IMR-90 (cell line): ENCODE results near the gene SCNN1B. TPM values are rescaled to one million over a fixed set of nuclear protein-coding genes. Genes with fewer than 3 reads are reported as not detected.

Source experiments
- ATAC-seq: fragments of 200-7000 bp; cut with Tn5 transposase; 2 replicates; pipeline ENCODE4 v1.9.1; 2020; ENCODE audit warnings: low read depth, mild to moderate bottlenecking, moderate library complexity
- BruUV-seq: library from RNA; stranded (reverse); fragments of 400-500 nt; replicated peaks from 2 replicates; lab custom pipeline; 2021; lab: Mats Ljungman, UMichigan
- CTCF ChIA-PET: fragments of 300-600 bp; formaldehyde crosslinking; extraction: SDS; loops from one replicate; lab custom pipeline; 2021; ENCODE audit warnings: antibody characterized with exemption; lab: Yijun Ruan, JAX
- POLR2A ChIA-PET: fragments of 300-600 bp; sonication (Branson Sonifier 250); formaldehyde crosslinking; loops from one replicate; lab custom pipeline; 2022; ENCODE audit warnings: antibody characterized with exemption; ENCODE audit not compliant: unreplicated experiment; lab: Charles Lee
- DNase-seq: peaks from one replicate; pipeline ENCODE4 v3.0.0; 2013
- H2AFZ ChIP-seq: replicated peaks from 2 replicates; pipeline ENCODE3; 2013; ENCODE audit warnings: low read length, mild to moderate bottlenecking; ENCODE audit not compliant: poor library complexity
- H2AK5ac ChIP-seq: 2 replicates; pipeline ENCODE4 v1.6.1; 2013; ENCODE audit warnings: low read depth, low read length, inconsistent platforms
- H2AK9ac ChIP-seq: replicated peaks from 2 replicates; pipeline ENCODE3; 2013; ENCODE audit warnings: mild to moderate bottlenecking, low read depth, low read length, moderate library complexity; ENCODE audit not compliant: poor library complexity
- H2BK120ac ChIP-seq: 2 replicates; pipeline ENCODE4 v1.6.1; 2013; ENCODE audit warnings: low read depth, low read length, inconsistent platforms
- H2BK15ac ChIP-seq: 3 replicates; pipeline ENCODE4 v1.6.1; 2013; ENCODE audit warnings: low read depth, low read length, inconsistent platforms
- H2BK20ac ChIP-seq: 2 replicates; pipeline ENCODE4 v1.6.1; 2013; ENCODE audit warnings: low read depth, mild to moderate bottlenecking, inconsistent platforms, low read length, moderate library complexity
- H2BK5ac ChIP-seq: 2 replicates; pipeline ENCODE4 v1.6.1; 2013; ENCODE audit warnings: mild to moderate bottlenecking, low read depth, low read length, inconsistent platforms; ENCODE audit not compliant: poor library complexity, severe bottlenecking
- H3K14ac ChIP-seq: replicated peaks from 2 replicates; pipeline ENCODE4 v1.6.1; 2013; ENCODE audit warnings: low read depth, low read length, inconsistent platforms
- H3K18ac ChIP-seq: 2 replicates; pipeline ENCODE4 v1.6.1; 2013; ENCODE audit warnings: low read depth, low read length, control low read depth
- H3K23ac ChIP-seq: 2 replicates; pipeline ENCODE4 v1.6.1; 2013; ENCODE audit warnings: low read depth, low read length, inconsistent platforms
- H3K27ac ChIP-seq: 2 replicates; pipeline ENCODE4 v1.5.1; 2013; ENCODE audit warnings: mild to moderate bottlenecking, control low read depth, low read length; ENCODE audit not compliant: insufficient read depth
- H3K27me3 ChIP-seq: 2 replicates; pipeline ENCODE4 v1.6.1; 2013; ENCODE audit warnings: low read length; ENCODE audit not compliant: control insufficient read depth, insufficient read depth
- H3K36me3 ChIP-seq: 2 replicates; pipeline ENCODE4 v1.6.1; 2013; ENCODE audit warnings: low read length, mixed read lengths; ENCODE audit not compliant: control insufficient read depth, insufficient read depth
- H3K4ac ChIP-seq: 2 replicates; pipeline ENCODE4 v1.6.1; 2013; ENCODE audit warnings: low read depth, low read length, inconsistent platforms
- H3K4me1 ChIP-seq: 2 replicates; pipeline ENCODE4 v1.6.1; 2013; ENCODE audit warnings: low read length, mixed read lengths; ENCODE audit not compliant: control insufficient read depth, insufficient read depth
- H3K4me2 ChIP-seq: 2 replicates; pipeline ENCODE4 v1.6.1; 2013; ENCODE audit warnings: low read depth, mild to moderate bottlenecking, control low read depth, low read length, moderate library complexity
- H3K4me3 ChIP-seq: 2 replicates; pipeline ENCODE4 v1.5.1; 2013; ENCODE audit warnings: low read depth, mild to moderate bottlenecking, control low read depth, low read length, moderate library complexity; ENCODE audit not compliant: insufficient read depth
- H3K56ac ChIP-seq: 2 replicates; pipeline ENCODE4 v1.6.1; 2013; ENCODE audit warnings: low read length, inconsistent platforms; ENCODE audit not compliant: insufficient read depth; ENCODE audit errors: extremely low read depth
- H3K79me1 ChIP-seq, 2 experiments: 2 replicates each; pipeline ENCODE4 v1.6.1; 2013; ENCODE audit warnings: low read length in 2 of 2, inconsistent platforms in 1 of 2, low read depth in 1 of 2
- H3K9ac ChIP-seq: 2 replicates; pipeline ENCODE4 v1.6.1; 2013; ENCODE audit warnings: low read depth, low read length, control low read depth
- H3K9me1 ChIP-seq: 2 replicates; pipeline ENCODE4 v1.6.1; 2013; ENCODE audit warnings: low read length, inconsistent platforms; ENCODE audit not compliant: insufficient read depth
- H3K9me3 ChIP-seq: 2 replicates; pipeline ENCODE4 v1.6.1; 2013; ENCODE audit warnings: low read length; ENCODE audit not compliant: control insufficient read depth, insufficient read depth
- H4K20me1 ChIP-seq: 2 replicates; pipeline ENCODE4 v1.6.1; 2013; ENCODE audit warnings: low read length, inconsistent platforms; ENCODE audit not compliant: insufficient read depth
- H4K5ac ChIP-seq: 2 replicates; pipeline ENCODE4 v1.6.1; 2013; ENCODE audit warnings: mild to moderate bottlenecking, low read depth, low read length, control low read depth
- H4K8ac ChIP-seq, 2 experiments: 2 replicates each; pipeline ENCODE4 v1.6.1; 2013; ENCODE audit warnings: low read depth in 2 of 2, low read length in 2 of 2, control low read depth in 1 of 2, inconsistent platforms in 1 of 2
- H4K91ac ChIP-seq: 2 replicates; pipeline ENCODE4 v1.6.1; 2013; ENCODE audit warnings: low read depth, low read length, inconsistent platforms; ENCODE audit not compliant: insufficient read depth
- BHLHE40 ChIP-seq: fragments of 150-350 bp; IDR thresholded peaks from 2 replicates; pipeline ENCODE4 v1.6.1; 2016; ENCODE audit warnings: mild to moderate bottlenecking, low read depth, low read length
- CHD1 ChIP-seq: IDR thresholded peaks from 2 replicates; pipeline ENCODE4 v1.6.1; 2012; ENCODE audit warnings: low read depth, low read length, improper control_type of control experiment
- CTCF ChIP-seq: conservative IDR thresholded peaks from 2 replicates; pipeline ENCODE4 v1.5.1; 2012; ENCODE audit warnings: mild to moderate bottlenecking, low read depth, low read length, improper control_type of control experiment
- ELK1 ChIP-seq: fragments of 150-350 bp; IDR thresholded peaks from 2 replicates; pipeline ENCODE4 v1.6.1; 2016; ENCODE audit warnings: low read depth, mild to moderate bottlenecking, low read length, moderate library complexity, borderline replicate concordance
- FOS ChIP-seq: fragments of 150-350 bp; IDR thresholded peaks from 2 replicates; pipeline ENCODE4 v1.6.1; 2016; ENCODE audit warnings: low read depth, low read length
- POLR2A ChIP-seq: IDR thresholded peaks from 2 replicates; pipeline ENCODE4 v1.6.1; 2012; ENCODE audit warnings: mild to moderate bottlenecking, low read depth, low read length
- RCOR1 ChIP-seq: IDR thresholded peaks from 2 replicates; pipeline ENCODE4 v1.6.1; 2012; ENCODE audit warnings: mild to moderate bottlenecking, low read length, improper control_type of control experiment; ENCODE audit not compliant: insufficient replicate concordance
- RFX5 ChIP-seq: IDR thresholded peaks from 2 replicates; pipeline ENCODE4 v1.8.0; 2012; ENCODE audit warnings: low read depth, mild to moderate bottlenecking, low read length, moderate library complexity
- USF2 ChIP-seq: fragments of 150-350 bp; IDR thresholded peaks from 2 replicates; pipeline ENCODE4 v1.6.1; 2017; ENCODE audit warnings: mild to moderate bottlenecking, antibody characterized with exemption, low read length, low read depth
- WGBS, 2 experiments: methylation state at CpG; one replicate each; pipeline versions ENCODE4 v1.1.5 to v1.1.7; 2013; ENCODE audit warnings: missing lambda C conversion rate in 2 of 2; ENCODE audit not compliant: insufficient read length in 1 of 2; ENCODE audit errors: extremely low coverage in 2 of 2; 5-methylcytosine and 5-hydroxymethylcytosine counted together
- dilution Hi-C: fragments of 300-500 bp; cut with HindIII; formaldehyde crosslinking; loops from one replicate; pipeline ENCODE4 v1.14.3; 2018; ENCODE audit warnings: low sequenced_read_pairs; ENCODE audit not compliant: unreplicated experiment
- in situ Hi-C: fragments of 300-500 bp; cut with MboI; formaldehyde crosslinking; loops from 3 replicates; pipeline ENCODE4 v1.14.3; 2019; ENCODE audit warnings: low sequenced_read_pairs, inconsistent platforms, mixed read lengths
- intact Hi-C: fragments of 100-400 bp; cut with micrococcal nuclease; formaldehyde crosslinking; loops from 2 replicates; pipeline ENCODE4 v1.10.0; 2022
- polyA plus RNA-seq, 3 experiments: library from polyadenylated mRNA; depleted of rRNA; stranded (reverse); fragments of >200 nt; gene quantifications; 2 replicates each; pipeline ENCODE4 v1.2.3, GENCODE V29; 2012; ENCODE audit warnings: low replicate concordance in 1 of 3
- total RNA-seq: library from RNA; depleted of rRNA; stranded (reverse); fragments of >200 nt; gene quantifications from 2 replicates; pipeline ENCODE4 v1.2.3, GENCODE V29; 2012

SCNN1B gene
- total and polyA plus RNA-seq, 2 of the 4 experiments (the other 2 are of a cell fraction): not detected

- in situ Hi-C loops (no loop called here), dilution Hi-C loops (no loop called here), intact Hi-C loops (no loop called here)
- ChIA-PET POLR2A (no interaction called here), CTCF (no interaction called here)
- Histone ChIP-seq H3K9me3 (no peaks in the 10 kb centered on the region), H3K4me1 (peaks cover 1% of the 10 kb centered on the region; the same call in 1 of the 2 replicates), H4K20me1 (no peaks in the 10 kb centered on the region), H3K9me1 (no peaks in the 10 kb centered on the region; the same call in 1 of the 2 replicates), H3K27me3 (no peaks in the 10 kb centered on the region), H3K4me3 (no peak overlapping the region), H4K8ac (no peak overlapping the region), H3K36me3 (peaks cover 39% of the 10 kb centered on the region), H3K14ac (no peak overlapping the region), H3K56ac (no peak overlapping the region), H2BK15ac (no peak overlapping the region), H4K91ac (no peak overlapping the region), H3K27ac (no peak overlapping the region), H2BK5ac (no peak overlapping the region), H3K4ac (no peak overlapping the region), H4K5ac (no peak overlapping the region), H2AK9ac (no peak overlapping the region), H3K18ac (no peak overlapping the region), H2BK20ac (no peak overlapping the region), H3K4me2 (no peak overlapping the region), H3K9ac (no peak overlapping the region), H2BK120ac (no peak overlapping the region), H3K23ac (no peak overlapping the region), H2AK5ac (no peak overlapping the region), H3K79me1 (no peaks in the 10 kb centered on the region), H2AFZ (no peak overlapping the region)
- WGBS, 2 experiments: 85% methylated on average over 8 of the region's 15 CpGs; no CpG with 5 or more reads in 1 of the 2 experiments
- BruUV-seq: TSS peak; percentile 39
- TF ChIP-seq POLR2A (no peak), USF2 (no peak), BHLHE40 (no peak), CHD1 (no peak), CTCF (no peak), RFX5 (no peak), FOS (no peak), ELK1 (no peak), RCOR1 (no peak)
- DNase-seq (no peak), ATAC-seq (no peak)
Observed at GRCh38 chr16:23388786-23389185, 86.7 kb downstream of the SCNN1B start.
